ENCODE results near the gene RGL3.
A peak's percentile ranks its signal among the peaks of the same experiment; 100 is the strongest.

DNA sequence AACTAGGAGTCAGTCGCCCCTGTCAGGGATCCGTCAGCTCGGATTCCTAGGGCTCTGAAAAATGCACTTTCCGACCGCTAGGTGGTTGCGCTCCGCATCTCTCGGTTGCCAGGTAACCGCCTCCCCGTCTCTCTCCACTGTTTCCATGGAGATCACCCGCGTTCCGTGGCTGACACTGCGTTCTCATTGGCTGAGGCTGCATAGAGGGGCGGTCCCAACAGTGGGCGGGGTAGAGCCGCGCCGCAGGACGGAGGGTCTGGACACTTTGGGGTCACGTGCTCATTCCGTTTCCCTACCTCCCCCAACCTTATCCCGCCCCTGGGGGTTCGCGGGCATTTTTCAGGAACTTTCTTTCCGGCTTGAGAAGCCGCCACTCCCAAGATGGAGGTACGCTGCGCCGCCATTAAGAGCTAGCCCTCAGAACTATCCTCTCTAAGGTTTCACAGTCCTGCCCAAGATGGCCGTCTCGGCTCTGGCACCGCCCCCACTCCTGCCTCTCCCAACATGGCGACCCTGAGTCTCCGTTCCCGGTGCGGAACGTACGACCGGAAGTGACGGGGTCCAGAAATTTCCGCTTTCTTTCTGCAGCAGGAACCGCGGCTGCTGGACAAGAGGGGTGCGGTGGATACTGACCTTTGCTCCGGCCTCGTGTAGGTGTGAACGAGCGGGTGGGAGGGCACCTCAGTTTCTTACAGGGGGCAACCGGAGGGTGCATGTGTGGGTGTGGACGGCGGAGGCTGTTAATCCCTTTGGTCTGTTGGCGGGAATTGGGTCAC lies 16.1 kb upstream of the RGL3 start, which contains the start of the genes ODAD3 and PRKCSH:
- peak; percentile 100 for TF ChIP-seq YY1 (IDR thresholded peaks at IDR 0.05; ENCODE audit: low read depth)
- TF ChIP-seq, protein P1, sequence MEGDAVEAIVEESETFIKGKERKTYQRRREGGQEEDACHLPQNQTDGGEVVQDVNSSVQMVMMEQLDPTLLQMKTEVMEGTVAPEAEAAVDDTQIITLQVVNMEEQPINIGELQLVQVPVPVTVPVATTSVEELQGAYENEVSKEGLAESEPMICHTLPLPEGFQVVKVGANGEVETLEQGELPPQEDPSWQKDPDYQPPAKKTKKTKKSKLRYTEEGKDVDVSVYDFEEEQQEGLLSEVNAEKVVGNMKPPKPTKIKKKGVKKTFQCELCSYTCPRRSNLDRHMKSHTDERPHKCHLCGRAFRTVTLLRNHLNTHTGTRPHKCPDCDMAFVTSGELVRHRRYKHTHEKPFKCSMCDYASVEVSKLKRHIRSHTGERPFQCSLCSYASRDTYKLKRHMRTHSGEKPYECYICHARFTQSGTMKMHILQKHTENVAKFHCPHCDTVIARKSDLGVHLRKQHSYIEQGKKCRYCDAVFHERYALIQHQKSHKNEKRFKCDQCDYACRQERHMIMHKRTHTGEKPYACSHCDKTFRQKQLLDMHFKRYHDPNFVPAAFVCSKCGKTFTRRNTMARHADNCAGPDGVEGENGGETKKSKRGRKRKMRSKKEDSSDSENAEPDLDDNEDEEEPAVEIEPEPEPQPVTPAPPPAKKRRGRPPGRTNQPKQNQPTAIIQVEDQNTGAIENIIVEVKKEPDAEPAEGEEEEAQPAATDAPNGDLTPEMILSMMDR (IDR thresholded peaks at IDR 0.05): peak; percentile 77
- TF ChIP-seq FOXM1 (IDR thresholded peaks at IDR 0.05; ENCODE audit: low read depth): no peak
- peak; percentile 88 for TF ChIP-seq MXI1 (IDR thresholded peaks at IDR 0.05; ENCODE audit: low read depth, low read length)
- peak; percentile 40; the same call in 1 of the 2 replicates for TF ChIP-seq TCF12 (IDR thresholded peaks at IDR 0.05)
- TF ChIP-seq ELF1 (IDR thresholded peaks at IDR 0.05): peak; percentile 89
- TF ChIP-seq, protein P2, sequence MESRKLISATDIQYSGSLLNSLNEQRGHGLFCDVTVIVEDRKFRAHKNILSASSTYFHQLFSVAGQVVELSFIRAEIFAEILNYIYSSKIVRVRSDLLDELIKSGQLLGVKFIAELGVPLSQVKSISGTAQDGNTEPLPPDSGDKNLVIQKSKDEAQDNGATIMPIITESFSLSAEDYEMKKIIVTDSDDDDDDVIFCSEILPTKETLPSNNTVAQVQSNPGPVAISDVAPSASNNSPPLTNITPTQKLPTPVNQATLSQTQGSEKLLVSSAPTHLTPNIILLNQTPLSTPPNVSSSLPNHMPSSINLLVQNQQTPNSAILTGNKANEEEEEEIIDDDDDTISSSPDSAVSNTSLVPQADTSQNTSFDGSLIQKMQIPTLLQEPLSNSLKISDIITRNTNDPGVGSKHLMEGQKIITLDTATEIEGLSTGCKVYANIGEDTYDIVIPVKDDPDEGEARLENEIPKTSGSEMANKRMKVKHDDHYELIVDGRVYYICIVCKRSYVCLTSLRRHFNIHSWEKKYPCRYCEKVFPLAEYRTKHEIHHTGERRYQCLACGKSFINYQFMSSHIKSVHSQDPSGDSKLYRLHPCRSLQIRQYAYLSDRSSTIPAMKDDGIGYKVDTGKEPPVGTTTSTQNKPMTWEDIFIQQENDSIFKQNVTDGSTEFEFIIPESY (IDR thresholded peaks at IDR 0.05; ENCODE audit: borderline replicate concordance, low read depth): no peak
- TF ChIP-seq, protein P3, sequence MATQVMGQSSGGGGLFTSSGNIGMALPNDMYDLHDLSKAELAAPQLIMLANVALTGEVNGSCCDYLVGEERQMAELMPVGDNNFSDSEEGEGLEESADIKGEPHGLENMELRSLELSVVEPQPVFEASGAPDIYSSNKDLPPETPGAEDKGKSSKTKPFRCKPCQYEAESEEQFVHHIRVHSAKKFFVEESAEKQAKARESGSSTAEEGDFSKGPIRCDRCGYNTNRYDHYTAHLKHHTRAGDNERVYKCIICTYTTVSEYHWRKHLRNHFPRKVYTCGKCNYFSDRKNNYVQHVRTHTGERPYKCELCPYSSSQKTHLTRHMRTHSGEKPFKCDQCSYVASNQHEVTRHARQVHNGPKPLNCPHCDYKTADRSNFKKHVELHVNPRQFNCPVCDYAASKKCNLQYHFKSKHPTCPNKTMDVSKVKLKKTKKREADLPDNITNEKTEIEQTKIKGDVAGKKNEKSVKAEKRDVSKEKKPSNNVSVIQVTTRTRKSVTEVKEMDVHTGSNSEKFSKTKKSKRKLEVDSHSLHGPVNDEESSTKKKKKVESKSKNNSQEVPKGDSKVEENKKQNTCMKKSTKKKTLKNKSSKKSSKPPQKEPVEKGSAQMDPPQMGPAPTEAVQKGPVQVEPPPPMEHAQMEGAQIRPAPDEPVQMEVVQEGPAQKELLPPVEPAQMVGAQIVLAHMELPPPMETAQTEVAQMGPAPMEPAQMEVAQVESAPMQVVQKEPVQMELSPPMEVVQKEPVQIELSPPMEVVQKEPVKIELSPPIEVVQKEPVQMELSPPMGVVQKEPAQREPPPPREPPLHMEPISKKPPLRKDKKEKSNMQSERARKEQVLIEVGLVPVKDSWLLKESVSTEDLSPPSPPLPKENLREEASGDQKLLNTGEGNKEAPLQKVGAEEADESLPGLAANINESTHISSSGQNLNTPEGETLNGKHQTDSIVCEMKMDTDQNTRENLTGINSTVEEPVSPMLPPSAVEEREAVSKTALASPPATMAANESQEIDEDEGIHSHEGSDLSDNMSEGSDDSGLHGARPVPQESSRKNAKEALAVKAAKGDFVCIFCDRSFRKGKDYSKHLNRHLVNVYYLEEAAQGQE (IDR thresholded peaks at IDR 0.05; ENCODE audit: low read depth, low read length): peak; percentile 64
- TF ChIP-seq TAF1 (IDR thresholded peaks at IDR 0.05; ENCODE audit: borderline replicate concordance, low read depth, low read length): peak; percentile 94
- peak; percentile 26 for TF ChIP-seq CHD2 (IDR thresholded peaks at IDR 0.05; ENCODE audit: low read length, partially characterized antibody)
- TF ChIP-seq, protein P4, sequence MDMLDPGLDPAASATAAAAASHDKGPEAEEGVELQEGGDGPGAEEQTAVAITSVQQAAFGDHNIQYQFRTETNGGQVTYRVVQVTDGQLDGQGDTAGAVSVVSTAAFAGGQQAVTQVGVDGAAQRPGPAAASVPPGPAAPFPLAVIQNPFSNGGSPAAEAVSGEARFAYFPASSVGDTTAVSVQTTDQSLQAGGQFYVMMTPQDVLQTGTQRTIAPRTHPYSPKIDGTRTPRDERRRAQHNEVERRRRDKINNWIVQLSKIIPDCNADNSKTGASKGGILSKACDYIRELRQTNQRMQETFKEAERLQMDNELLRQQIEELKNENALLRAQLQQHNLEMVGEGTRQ (IDR thresholded peaks at IDR 0.05; ENCODE audit: borderline replicate concordance, low read depth, low read length): no peak; the same call in 1 of the 2 replicates
